Measurements from ENCODE around the gene MIPOL1. TPM values are rescaled to one million over a fixed set of nuclear protein-coding genes. Genes with fewer than 3 reads are reported as not detected.
A peak's percentile ranks its signal among the peaks of the same experiment; 100 is the strongest.

The MIPOL1 gene
- total and polyA plus RNA-seq, 7 donors = 0.77 to 5.6 (median 5.1) TPM

DNA sequence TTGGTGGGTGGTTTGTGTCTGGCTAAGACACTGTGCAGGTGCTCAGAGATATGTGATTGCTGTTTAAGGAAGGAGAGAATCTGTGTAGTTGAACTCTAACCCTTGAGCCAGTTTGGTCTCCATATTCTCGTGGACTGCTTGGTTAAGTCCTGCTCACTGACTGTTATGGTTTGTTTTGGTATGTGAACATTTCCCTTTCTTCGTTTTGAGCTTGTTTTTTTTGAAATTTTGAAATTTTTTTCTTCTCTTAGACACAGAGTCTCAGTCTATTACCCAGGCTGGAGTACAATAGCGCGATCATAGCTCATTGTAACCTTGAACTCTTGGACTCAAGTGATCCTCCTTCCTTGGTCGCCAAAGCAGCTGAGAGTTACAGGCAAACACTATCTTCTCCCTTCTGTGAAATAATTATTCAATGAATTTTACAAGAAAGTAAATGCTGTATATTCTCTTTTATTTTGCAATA is 40.0 kb downstream of the MIPOL1 start:
- 81 to 92% (median 84%) methylated on average over 5 of the region's 5 CpGs for WGBS, 3 donors
- intact Hi-C loops (cut with DNase I) = no loop called here
- TF ChIP-seq, protein P1, sequence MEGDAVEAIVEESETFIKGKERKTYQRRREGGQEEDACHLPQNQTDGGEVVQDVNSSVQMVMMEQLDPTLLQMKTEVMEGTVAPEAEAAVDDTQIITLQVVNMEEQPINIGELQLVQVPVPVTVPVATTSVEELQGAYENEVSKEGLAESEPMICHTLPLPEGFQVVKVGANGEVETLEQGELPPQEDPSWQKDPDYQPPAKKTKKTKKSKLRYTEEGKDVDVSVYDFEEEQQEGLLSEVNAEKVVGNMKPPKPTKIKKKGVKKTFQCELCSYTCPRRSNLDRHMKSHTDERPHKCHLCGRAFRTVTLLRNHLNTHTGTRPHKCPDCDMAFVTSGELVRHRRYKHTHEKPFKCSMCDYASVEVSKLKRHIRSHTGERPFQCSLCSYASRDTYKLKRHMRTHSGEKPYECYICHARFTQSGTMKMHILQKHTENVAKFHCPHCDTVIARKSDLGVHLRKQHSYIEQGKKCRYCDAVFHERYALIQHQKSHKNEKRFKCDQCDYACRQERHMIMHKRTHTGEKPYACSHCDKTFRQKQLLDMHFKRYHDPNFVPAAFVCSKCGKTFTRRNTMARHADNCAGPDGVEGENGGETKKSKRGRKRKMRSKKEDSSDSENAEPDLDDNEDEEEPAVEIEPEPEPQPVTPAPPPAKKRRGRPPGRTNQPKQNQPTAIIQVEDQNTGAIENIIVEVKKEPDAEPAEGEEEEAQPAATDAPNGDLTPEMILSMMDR (IDR thresholded peaks at IDR 0.05) = no peak
- H3K9me3 ChIP-seq = no peaks in the 10 kb centered on the region
- H3K27me3 ChIP-seq (ENCODE audit: insufficient read depth in 3 of 3, low read length in 2 of 3) = no peaks in the 10 kb centered on the region
- ATAC-seq (no peak), DNase-seq (no peak)
- no peak overlapping the region for H3K27ac ChIP-seq
- H3K36me3 ChIP-seq (ENCODE audit: insufficient read depth in 1 of 2, low read depth in 1 of 2) = no peaks in the 10 kb centered on the region
- no peak overlapping the region for H3K4me3 ChIP-seq
- no peaks in the 10 kb centered on the region for H3K4me1 ChIP-seq

DNA sequence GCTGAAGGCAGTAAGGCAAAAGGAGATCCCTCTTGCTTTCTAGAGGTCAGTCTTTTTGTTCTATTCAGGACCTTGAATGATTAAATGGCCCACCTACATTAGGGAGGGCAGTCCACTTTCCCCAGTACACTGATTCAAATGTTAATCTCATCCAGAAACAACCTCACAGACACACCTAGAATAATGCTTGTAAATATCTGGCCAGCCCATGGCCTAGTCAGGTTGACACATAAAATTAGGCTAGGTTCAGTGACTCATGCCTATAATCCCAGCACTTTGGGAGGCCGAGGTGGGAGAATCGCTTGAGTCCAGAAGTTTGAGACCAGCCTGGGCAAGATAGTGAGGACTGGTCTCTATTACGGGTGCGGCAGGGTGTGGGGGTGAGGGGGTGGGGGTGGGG is 43.5 kb downstream of the MIPOL1 start:
- no peaks in the 10 kb centered on the region for H3K9me3 ChIP-seq
- no peak overlapping the region for H3K4me3 ChIP-seq
- H3K27me3 ChIP-seq (ENCODE audit: insufficient read depth in 3 of 3, low read length in 2 of 3) = no peaks in the 10 kb centered on the region
- no peaks in the 10 kb centered on the region for H3K36me3 ChIP-seq (ENCODE audit: insufficient read depth in 1 of 2, low read depth in 1 of 2)
- H3K4me1 ChIP-seq = no peaks in the 10 kb centered on the region
- no peak for ATAC-seq
- WGBS, 3 donors = 85 to 92% (median 86%) methylated on average over 4 of the region's 4 CpGs
- no peak for DNase-seq
- intact Hi-C loops (cut with DNase I) = loop anchor here (10.0 kb wide), 2 partner anchors 354 to 634 kb away; partner anchors contain the start of genes FOXA1 (in 1 of the 2) and TTC6 (in 1 of the 2)
- TF ChIP-seq, protein P1 (IDR thresholded peaks at IDR 0.05) = no peak
- H3K27ac ChIP-seq = no peak overlapping the region

DNA sequence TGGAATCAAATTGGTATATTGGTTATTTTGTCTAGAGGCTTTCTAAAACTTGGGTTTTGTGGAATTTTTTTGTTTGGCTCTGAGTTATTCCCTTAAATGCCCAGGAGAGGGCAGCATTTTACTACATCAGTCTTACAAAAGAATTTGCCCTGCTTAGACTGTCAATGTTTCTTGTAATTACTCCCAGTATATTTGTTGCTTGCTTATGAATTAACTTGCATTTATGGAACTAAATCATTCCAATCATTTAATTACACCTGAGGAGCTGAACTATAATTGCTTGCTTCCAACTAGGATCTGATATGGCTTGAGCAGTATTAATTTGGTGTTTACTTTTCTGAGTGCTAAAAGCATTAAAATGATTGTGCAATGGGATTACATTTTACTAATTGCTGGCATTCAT is 48.7 kb downstream of the MIPOL1 start:
- Histone ChIP-seq H3K4me3 (no peak overlapping the region), H3K9me3 (no peaks in the 10 kb centered on the region), H3K36me3 (ENCODE audit: insufficient read depth in 1 of 2, low read depth in 1 of 2) (peaks cover 0 to 7% of the 10 kb centered on the region in 2 donors), H3K27ac (no peak overlapping the region), H3K4me1 (no peaks in the 10 kb centered on the region), H3K27me3 (ENCODE audit: insufficient read depth in 3 of 3, low read length in 2 of 3) (no peaks in the 10 kb centered on the region)
- TF ChIP-seq, protein P1 (IDR thresholded peaks at IDR 0.05) = peak; percentile 73
- peak in 1 of 4 donors; percentile 60 for ATAC-seq
- no peak for DNase-seq
- intact Hi-C loops (cut with DNase I) = loop anchor here (10.0 kb wide), 2 partner anchors 348 to 628 kb away; partner anchors contain the start of genes FOXA1 (in 1 of the 2) and TTC6 (in 1 of the 2)

DNA sequence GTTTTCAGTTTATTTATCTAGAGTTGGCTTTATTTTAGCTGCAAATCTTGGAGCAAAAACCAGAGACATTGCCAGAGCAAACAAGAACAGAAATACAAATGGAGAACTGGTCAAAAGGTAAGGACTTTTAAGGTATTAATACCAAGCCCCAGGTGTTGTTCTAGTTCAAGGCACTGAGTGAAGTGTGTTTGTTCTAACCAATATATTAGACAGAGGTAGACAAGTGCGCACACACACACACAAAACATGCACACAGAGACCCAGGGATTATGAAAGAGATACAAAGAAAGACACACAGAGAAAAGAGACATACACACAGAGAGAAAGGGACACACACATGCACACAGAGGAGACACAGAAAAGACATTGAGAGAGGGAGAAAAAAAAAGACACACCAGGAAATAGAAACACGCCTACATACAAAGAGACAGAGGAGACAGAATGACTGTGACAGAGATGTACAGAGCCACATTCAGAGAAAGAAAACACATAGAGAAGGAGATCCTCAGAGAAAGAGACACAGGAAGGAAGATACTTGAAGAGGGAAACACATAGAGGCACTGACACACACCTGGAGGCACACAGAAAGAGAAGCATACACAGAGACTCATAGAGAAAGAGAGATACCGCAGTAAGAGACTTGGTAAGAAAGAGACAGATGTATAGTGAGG is 50.2 kb downstream of the MIPOL1 start:
- no peak for DNase-seq
- Histone ChIP-seq H3K9me3 (no peaks in the 10 kb centered on the region), H3K4me1 (no peaks in the 10 kb centered on the region), H3K36me3 (ENCODE audit: insufficient read depth in 1 of 2, low read depth in 1 of 2) (peaks cover 0 to 7% of the 10 kb centered on the region in 2 donors), H3K27ac (no peak overlapping the region), H3K27me3 (ENCODE audit: insufficient read depth in 3 of 3, low read length in 2 of 3) (no peaks in the 10 kb centered on the region), H3K4me3 (no peak overlapping the region)
- TF ChIP-seq, protein P1 (IDR thresholded peaks at IDR 0.05) = no peak
- intact Hi-C loops (cut with DNase I) = loop anchor here (10.0 kb wide), 2 partner anchors 347 to 627 kb away; partner anchors contain the start of genes FOXA1 (in 1 of the 2) and TTC6 (in 1 of the 2)
- ATAC-seq = no peak
- 94 to 99% (median 96%) methylated on average over 3 of the region's 3 CpGs for WGBS, 3 donors

Measured in psoas muscle (tissue), 8 donors.